Measurements from ENCODE around the gene PIK3AP1. TPM values are rescaled to one million over a fixed set of nuclear protein-coding genes. Genes with fewer than 3 reads are reported as not detected.

PIK3AP1 gene
- total RNA-seq, 3 donors from 2014 or later: 9.8 to 26.9 (median 14.2) TPM

DNA sequence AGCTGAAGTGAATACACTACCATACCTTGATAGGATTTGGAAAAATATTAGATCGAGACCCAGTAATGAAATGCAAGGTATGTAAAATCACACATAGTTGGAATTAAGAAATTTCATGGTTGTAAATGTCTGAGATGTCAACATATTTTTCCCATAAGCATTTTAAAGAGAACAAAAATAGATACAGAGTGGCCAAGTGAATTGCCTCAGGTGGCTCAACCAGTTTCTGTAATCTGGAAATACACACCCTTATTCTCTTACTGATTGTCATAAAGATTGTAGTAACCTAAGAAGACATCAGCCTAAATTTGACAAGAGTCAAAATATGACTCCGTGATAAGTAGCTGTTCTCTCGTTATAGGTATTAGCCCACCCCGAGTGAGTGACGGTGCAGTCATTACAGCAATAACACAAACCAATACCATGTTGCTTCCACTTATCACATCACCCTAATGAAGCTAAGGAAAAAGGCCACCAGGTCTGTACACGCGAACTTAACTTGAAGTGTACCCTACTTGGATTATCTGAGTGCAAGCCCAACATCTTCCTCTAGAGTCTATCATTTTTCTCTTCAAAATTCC lies 23.4 kb downstream of the PIK3AP1 start:
- no peaks in the 10 kb centered on the region for H3K9me3 ChIP-seq
- no peaks in the 10 kb centered on the region for H3K4me1 ChIP-seq
- H3K36me3 ChIP-seq: no peaks in the 10 kb centered on the region
- H3K27me3 ChIP-seq: no peaks in the 10 kb centered on the region
- H3K4me3 ChIP-seq: no peak overlapping the region
- intact Hi-C loops (cut with DNase I; ENCODE audit: low total_unique reads): loop anchor here (5.0 kb wide), 1 partner anchor 810 kb away; no protein-coding TSS in a partner anchor
- TF ChIP-seq CTCF (IDR thresholded peaks at IDR 0.05) (no peak), POLR2AphosphoS5 (IDR thresholded peaks at IDR 0.05) (no peak)
- no peak for DNase-seq (ENCODE audit: low spot score in 2 of 2)
- H3K27ac ChIP-seq: no peak overlapping the region

DNA sequence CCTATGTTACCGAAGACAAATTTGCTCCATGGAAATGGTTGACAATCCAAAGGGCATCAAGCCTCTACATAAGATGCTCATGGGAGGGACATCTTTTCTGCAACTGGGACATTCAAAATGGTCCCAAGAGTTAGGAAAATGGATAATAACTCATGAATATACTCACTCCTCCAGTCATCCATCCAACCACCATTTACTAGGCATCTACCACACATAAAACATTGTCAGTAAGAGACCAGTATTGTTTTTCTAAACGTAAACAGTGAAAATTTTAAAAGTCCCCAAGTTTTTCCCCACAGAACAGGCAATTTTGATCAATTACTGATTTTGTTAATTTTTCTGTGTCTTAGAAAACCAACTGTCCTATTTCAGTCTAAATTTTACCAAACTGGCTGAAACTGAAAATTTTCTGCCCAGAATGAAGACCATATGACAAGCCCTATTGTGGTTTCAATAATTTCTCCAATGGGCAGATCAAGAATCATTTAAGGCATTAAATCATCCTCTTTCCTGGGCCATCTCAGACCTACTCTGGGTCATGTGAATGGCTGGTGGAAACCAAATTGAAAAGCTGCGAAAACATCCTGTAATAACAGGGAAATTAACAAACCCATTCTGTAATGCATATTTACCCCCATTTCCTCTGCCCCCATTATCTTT lies 24.2 kb downstream of the PIK3AP1 start:
- Histone ChIP-seq H3K36me3 (no peaks in the 10 kb centered on the region), H3K9me3 (no peaks in the 10 kb centered on the region), H3K27ac (no peak overlapping the region), H3K4me1 (no peaks in the 10 kb centered on the region), H3K27me3 (no peaks in the 10 kb centered on the region), H3K4me3 (no peak overlapping the region)
- DNase-seq (ENCODE audit: low spot score in 2 of 2): no peak
- TF ChIP-seq POLR2A (IDR thresholded peaks at IDR 0.05) (no peak), POLR2AphosphoS5 (IDR thresholded peaks at IDR 0.05) (no peak), CTCF (IDR thresholded peaks at IDR 0.05) (no peak)
- intact Hi-C loops (cut with DNase I; ENCODE audit: low total_unique reads): loop anchor here (5.0 kb wide), 1 partner anchor 809 kb away; no protein-coding TSS in a partner anchor

DNA sequence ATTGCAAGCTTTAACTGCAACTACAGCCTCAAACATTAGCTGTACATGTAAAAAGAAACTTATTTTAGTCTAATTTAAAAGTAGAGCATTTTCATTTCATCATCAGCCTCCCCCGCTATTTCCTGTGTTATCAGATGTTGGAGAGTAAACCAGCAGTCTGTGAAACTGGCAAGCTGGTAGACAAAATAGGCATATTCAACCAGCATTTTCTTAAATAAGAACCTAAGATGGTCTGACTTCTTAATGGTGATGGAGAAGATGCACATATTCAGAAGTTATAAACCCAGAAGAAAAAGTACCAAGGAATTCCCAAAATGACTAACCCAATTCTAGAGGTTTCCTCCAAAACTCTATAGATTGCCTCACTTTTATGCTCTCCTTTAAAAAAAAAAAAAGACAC lies 24.9 kb downstream of the PIK3AP1 start:
- H3K36me3 ChIP-seq: no peaks in the 10 kb centered on the region
- H3K27me3 ChIP-seq: no peaks in the 10 kb centered on the region
- intact Hi-C loops (cut with DNase I; ENCODE audit: low total_unique reads): loop anchor here (5.0 kb wide), 1 partner anchor 808 kb away; no protein-coding TSS in a partner anchor
- TF ChIP-seq POLR2AphosphoS5 (IDR thresholded peaks at IDR 0.05): no peak
- no peak overlapping the region for H3K27ac ChIP-seq
- H3K4me3 ChIP-seq: no peak overlapping the region
- DNase-seq (ENCODE audit: low spot score in 2 of 2): no peak
- H3K4me1 ChIP-seq: no peaks in the 10 kb centered on the region
- no peaks in the 10 kb centered on the region for H3K9me3 ChIP-seq

DNA sequence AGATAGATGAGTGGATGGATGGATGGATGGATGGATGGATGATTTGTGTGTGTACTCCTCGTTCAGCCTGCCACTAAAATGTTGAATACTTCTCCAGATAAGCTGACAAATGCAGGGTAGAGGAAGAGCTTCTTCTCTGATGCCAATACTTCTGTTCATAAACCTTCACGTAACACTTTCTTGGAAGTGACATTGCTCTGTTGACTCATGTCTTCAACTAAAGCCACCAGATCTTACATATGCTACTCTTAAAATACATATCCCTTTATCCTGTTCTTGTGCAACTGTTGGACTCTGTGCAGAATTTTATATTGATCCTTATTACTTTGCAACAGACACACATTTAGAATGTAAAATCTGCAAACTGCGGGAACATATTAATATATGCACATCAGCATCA lies 26.9 kb downstream of the PIK3AP1 start:
- Histone ChIP-seq H3K36me3 (no peaks in the 10 kb centered on the region), H3K9me3 (no peaks in the 10 kb centered on the region), H3K4me1 (no peaks in the 10 kb centered on the region), H3K27ac (no peak overlapping the region), H3K27me3 (no peaks in the 10 kb centered on the region), H3K4me3 (no peak overlapping the region)
- no peak for TF ChIP-seq POLR2A (IDR thresholded peaks at IDR 0.05)
- TF ChIP-seq CTCF (IDR thresholded peaks at IDR 0.05): no peak
- TF ChIP-seq POLR2AphosphoS5 (IDR thresholded peaks at IDR 0.05): no peak
- DNase-seq (ENCODE audit: low spot score in 2 of 2): no peak
- intact Hi-C loops (cut with DNase I; ENCODE audit: low total_unique reads): no loop called here

- no peak for DNase-seq (ENCODE audit: low spot score in 2 of 2)
- Histone ChIP-seq H3K4me3 (no peak overlapping the region), H3K36me3 (no peaks in the 10 kb centered on the region), H3K4me1 (no peaks in the 10 kb centered on the region), H3K9me3 (no peaks in the 10 kb centered on the region), H3K27me3 (no peaks in the 10 kb centered on the region), H3K27ac (no peak overlapping the region)
- intact Hi-C loops (cut with DNase I; ENCODE audit: low total_unique reads): no loop called here
- TF ChIP-seq POLR2AphosphoS5 (IDR thresholded peaks at IDR 0.05) (no peak), POLR2A (IDR thresholded peaks at IDR 0.05) (no peak), CTCF (IDR thresholded peaks at IDR 0.05) (no peak)
Measured at GRCh38 chr10:96692427-96692826, 27.9 kb downstream of the PIK3AP1 start.
